OCI-LY3 (cell line): ENCODE results near the gene SPATA2L.
"Not testable (repeated sequence)": the region's sequence is repeated elsewhere in the genome, so short reads cannot be mapped to it uniquely, and the experiment has no call there.

ENCODE experiments used
- H2AFZ ChIP-seq: fragments of 200-600, 300-600 bp; shearing (Covaris generic); 2 replicates; pipeline ENCODE4 v1.6.0; 2014; ENCODE audit warnings: antibody characterized with exemption, low read depth, low read length
- H3K27ac ChIP-seq: fragments of 200-600, 300-600 bp; sonication (generic); 2 replicates; pipeline ENCODE4 v1.5.1; 2014; ENCODE audit warnings: mild to moderate bottlenecking, low read length, moderate library complexity, mixed read lengths
- H3K27me3 ChIP-seq: fragments of 200-600, 300-600 bp; sonication (generic); 2 replicates; pipeline ENCODE4 v1.6.1; 2014; ENCODE audit warnings: low read depth, low read length, mixed read lengths
- H3K36me3 ChIP-seq: fragments of 200-600, 300-600 bp; sonication (generic); replicated peaks from 2 replicates; pipeline ENCODE3; 2014; ENCODE audit warnings: low read depth, low read length, mixed read lengths
- H3K4me1 ChIP-seq: fragments of 300-600, 200-600 bp; sonication (generic); 2 replicates; pipeline ENCODE4 v1.6.1; 2014; ENCODE audit warnings: low read length, mixed read lengths
- H3K4me2 ChIP-seq: fragments of 200-600, 300-600 bp; sonication (generic); 2 replicates; pipeline ENCODE4 v1.6.1; 2014; ENCODE audit warnings: low read length, mixed read lengths
- H3K4me3 ChIP-seq: fragments of 300-600, 200-600 bp; sonication (generic); 2 replicates; pipeline ENCODE4 v1.5.1; 2014; ENCODE audit warnings: antibody characterized with exemption, mild to moderate bottlenecking, low read length, moderate library complexity
- H3K79me2 ChIP-seq: fragments of 300-600, 200-600 bp; shearing (Covaris generic); 2 replicates; pipeline ENCODE4 v1.6.1; 2014; ENCODE audit warnings: mild to moderate bottlenecking, low read length, mixed read lengths
- H3K9ac ChIP-seq: fragments of 300-600, 200-600 bp; shearing (Covaris generic); 2 replicates; pipeline ENCODE4 v1.6.0; 2014; ENCODE audit warnings: mild to moderate bottlenecking, low read length, moderate library complexity
- H3K9me3 ChIP-seq: fragments of 200-600, 300-600 bp; shearing (Covaris generic); 2 replicates; pipeline ENCODE4 v1.6.1; 2014; ENCODE audit warnings: low read length, mixed read lengths; ENCODE audit not compliant: insufficient read depth
- H4K20me1 ChIP-seq: fragments of 200-600, 300-600 bp; sonication (generic); 2 replicates; pipeline ENCODE4 v1.6.1; 2016; ENCODE audit warnings: low read length, mixed read lengths; ENCODE audit not compliant: insufficient read depth
- EZH2phosphoT487 ChIP-seq: fragments of 200-600 bp; shearing (Covaris generic); IDR thresholded peaks from 2 replicates; pipeline ENCODE4 v1.6.1; 2018; ENCODE audit warnings: antibody characterized with exemption, mixed run types, low read depth
- TF ChIP-seq, protein P1 (sequence below): fragments of 200-600, 300-600 bp; sonication (generic); IDR thresholded peaks from 2 replicates; pipeline ENCODE4 v1.5.1; 2014; ENCODE audit warnings: antibody characterized with exemption, low read length, low read depth

Gene SPATA2L

DNA sequence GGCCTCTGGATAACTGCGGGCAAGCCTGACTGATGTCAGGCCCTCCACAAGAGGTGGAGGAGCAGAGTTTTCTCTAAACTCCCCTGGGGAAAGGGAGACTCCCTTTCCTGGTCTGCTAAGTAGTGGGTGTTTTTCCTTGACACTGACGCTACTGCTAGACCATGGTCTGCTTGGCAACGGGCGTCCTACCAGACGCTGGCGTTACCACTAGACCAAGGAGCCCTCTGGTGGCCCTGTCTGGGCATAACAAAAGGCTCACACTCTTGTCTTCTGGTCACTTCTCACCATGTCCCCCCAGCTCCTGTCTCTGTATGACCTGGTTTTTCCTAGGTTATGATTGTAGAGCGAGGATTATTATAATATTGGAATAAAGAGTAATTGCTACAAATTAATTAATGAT, 34.5 kb downstream of the SPATA2L start:
- H3K4me3 ChIP-seq, result not testable (repeated sequence)

DNA sequence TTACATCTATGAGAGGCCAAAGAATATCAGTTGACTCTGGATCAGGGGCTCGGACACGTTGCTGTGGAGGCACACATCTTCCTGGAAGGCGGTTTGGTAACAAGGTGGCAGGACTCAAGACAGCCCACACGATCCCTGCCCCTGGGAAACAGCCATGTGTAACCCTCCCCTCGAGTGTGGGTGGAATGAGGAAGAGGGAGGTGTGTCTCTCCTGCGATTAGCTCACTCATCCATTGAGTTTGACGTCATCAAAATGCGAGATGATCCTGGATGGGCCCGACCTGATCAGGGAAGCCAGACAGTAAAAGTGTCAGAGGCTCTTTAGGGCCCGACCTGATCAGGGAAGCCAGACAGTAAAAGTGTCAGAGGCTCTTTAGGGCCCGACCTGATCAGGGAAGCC, 37.3 kb downstream of the SPATA2L start:
- H3K27ac ChIP-seq, H3K4me1 ChIP-seq, H3K9me3 ChIP-seq, H3K79me2 ChIP-seq, H4K20me1 ChIP-seq, H3K4me3 ChIP-seq, H2AFZ ChIP-seq, H3K9ac ChIP-seq, H3K27me3 ChIP-seq, H3K4me2 ChIP-seq: not testable (repeated sequence)
- peaks cover 17% of the 10 kb centered on the region for H3K36me3 ChIP-seq

More for the DNA sequence above, 34.5 kb downstream of the SPATA2L start:
- H3K4me2 ChIP-seq, H2AFZ ChIP-seq, H4K20me1 ChIP-seq, H3K9me3 ChIP-seq, H3K4me1 ChIP-seq, H3K36me3 ChIP-seq, H3K79me2 ChIP-seq, H3K9ac ChIP-seq, H3K27me3 ChIP-seq, H3K27ac ChIP-seq: not testable (repeated sequence)
- TF ChIP-seq, protein P1, sequence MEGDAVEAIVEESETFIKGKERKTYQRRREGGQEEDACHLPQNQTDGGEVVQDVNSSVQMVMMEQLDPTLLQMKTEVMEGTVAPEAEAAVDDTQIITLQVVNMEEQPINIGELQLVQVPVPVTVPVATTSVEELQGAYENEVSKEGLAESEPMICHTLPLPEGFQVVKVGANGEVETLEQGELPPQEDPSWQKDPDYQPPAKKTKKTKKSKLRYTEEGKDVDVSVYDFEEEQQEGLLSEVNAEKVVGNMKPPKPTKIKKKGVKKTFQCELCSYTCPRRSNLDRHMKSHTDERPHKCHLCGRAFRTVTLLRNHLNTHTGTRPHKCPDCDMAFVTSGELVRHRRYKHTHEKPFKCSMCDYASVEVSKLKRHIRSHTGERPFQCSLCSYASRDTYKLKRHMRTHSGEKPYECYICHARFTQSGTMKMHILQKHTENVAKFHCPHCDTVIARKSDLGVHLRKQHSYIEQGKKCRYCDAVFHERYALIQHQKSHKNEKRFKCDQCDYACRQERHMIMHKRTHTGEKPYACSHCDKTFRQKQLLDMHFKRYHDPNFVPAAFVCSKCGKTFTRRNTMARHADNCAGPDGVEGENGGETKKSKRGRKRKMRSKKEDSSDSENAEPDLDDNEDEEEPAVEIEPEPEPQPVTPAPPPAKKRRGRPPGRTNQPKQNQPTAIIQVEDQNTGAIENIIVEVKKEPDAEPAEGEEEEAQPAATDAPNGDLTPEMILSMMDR, result peak; percentile 27

DNA sequence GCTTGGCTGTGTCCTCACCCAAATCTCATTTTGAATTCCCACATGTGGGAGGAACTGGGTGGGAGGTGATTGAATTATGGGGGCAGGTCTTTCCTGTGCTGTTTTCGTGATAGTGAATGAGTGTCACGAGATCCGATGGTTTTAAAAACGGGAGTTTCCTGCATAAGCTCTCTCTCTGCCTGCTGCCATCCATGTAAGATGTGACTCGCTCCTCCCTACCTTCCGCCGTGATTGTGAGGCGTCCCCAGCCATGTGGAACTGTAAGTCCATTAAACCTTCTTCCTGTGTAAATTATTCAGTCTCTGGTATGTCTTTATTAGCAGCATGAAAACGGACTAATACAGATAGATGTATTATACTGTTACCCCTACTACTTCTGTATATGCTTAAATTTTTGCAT, 40.3 kb downstream of the SPATA2L start:
- H3K9me3 ChIP-seq, result no peaks in the 10 kb centered on the region
- H4K20me1 ChIP-seq, result no peaks in the 10 kb centered on the region
- H3K4me3 ChIP-seq, result no peak overlapping the region
- H3K79me2 ChIP-seq, result peaks cover 22% of the 10 kb centered on the region
- no peak overlapping the region for H3K9ac ChIP-seq
- no peak overlapping the region for H2AFZ ChIP-seq
- H3K27ac ChIP-seq, result no peak overlapping the region
- H3K4me2 ChIP-seq, result no peak overlapping the region
- peaks cover 17% of the 10 kb centered on the region for H3K36me3 ChIP-seq
- TF ChIP-seq, protein P1, result no peak
- no peak for TF ChIP-seq EZH2phosphoT487
- no peaks in the 10 kb centered on the region for H3K27me3 ChIP-seq
- peaks cover 10% of the 10 kb centered on the region for H3K4me1 ChIP-seq

DNA sequence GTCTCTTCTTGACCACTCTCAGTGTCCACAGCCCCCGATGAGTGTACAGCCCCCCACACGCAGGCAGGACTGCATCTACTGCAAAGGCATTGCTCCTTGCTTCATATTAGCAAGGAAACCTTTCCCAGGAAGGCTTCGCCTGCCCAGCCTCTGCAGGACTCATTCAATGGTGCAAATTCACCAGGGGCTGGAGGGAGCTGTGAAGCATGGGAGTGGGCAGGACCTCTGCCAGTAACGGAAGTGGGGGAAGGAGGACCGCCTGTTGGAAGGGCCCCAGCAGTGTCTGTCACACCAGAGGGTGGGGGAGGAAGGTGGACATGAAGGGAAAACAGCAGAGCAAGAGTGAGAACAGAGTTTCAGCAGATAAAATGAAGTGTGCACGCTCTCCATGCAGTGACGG, 41.4 kb downstream of the SPATA2L start:
- H3K27ac ChIP-seq, result no peak overlapping the region
- H3K79me2 ChIP-seq, result peaks cover 32% of the 10 kb centered on the region
- peaks cover 17% of the 10 kb centered on the region for H3K36me3 ChIP-seq
- H3K27me3 ChIP-seq, result no peaks in the 10 kb centered on the region
- no peak overlapping the region for H3K4me2 ChIP-seq
- H3K4me1 ChIP-seq, result peaks cover 10% of the 10 kb centered on the region
- no peak overlapping the region for H3K9ac ChIP-seq
- no peak overlapping the region for H3K4me3 ChIP-seq
- TF ChIP-seq EZH2phosphoT487, result no peak
- TF ChIP-seq, protein P1, result no peak
- no peaks in the 10 kb centered on the region for H3K9me3 ChIP-seq
- no peaks in the 10 kb centered on the region for H4K20me1 ChIP-seq
- H2AFZ ChIP-seq, result no peak overlapping the region
